GM18951 (cell line): ENCODE data around the gene DYRK1A.
A peak's percentile ranks its signal among the peaks of the same experiment; 100 is the strongest.

ENCODE experiments used
- POLR2A ChIP-seq: IDR thresholded peaks from 4 replicates; pipeline ENCODE4 v1.6.1; 2011; ENCODE audit warnings: mild to moderate bottlenecking; ENCODE audit not compliant: insufficient read length, insufficient read depth; ENCODE audit errors: extremely low read depth
- in situ Hi-C: fragments of 300-500 bp; cut with MboI; formaldehyde crosslinking; loops from one replicate; pipeline ENCODE4 v1.12.0; 2022; ENCODE audit warnings: low sequenced_read_pairs, mixed read lengths, inconsistent platforms; ENCODE audit not compliant: unreplicated experiment

DYRK1A gene

DNA sequence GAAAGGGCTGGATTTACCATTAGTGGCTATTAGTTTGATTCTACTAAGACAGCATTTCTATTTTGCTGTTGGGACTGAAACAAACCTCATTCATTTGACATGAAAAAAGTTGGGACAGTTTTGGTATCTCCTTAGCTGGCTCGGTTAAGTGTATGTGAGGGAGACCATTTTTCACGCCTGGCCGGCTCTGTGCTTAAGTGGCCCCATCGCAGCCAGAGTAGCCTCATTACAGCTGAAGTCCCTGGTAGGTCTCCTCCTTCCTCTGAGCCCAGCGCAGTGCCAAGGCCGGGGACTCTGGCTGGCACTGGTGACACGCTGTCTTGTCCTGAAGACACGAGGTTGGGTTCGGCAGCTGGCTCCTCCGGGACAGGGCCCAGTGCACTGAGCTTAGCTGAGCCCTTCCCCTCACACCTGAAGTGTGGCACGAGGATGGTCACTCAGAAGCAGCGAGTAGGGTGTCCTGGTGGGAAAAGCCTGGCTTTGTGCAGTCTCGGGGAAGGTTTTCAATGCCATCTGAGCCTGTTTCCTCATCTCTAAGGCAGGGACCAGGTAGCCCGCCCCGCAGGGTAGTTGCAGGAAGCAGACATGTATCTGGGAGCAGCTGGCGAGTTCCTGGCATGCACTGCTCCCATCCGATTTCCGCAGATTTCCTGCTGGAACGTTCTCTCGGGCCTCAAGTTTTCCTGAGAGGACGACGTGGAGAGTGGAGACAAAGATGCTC lies 196.5 kb downstream of the DYRK1A start:
- no peak for TF ChIP-seq POLR2A
- in situ Hi-C loops: no loop called here

DNA sequence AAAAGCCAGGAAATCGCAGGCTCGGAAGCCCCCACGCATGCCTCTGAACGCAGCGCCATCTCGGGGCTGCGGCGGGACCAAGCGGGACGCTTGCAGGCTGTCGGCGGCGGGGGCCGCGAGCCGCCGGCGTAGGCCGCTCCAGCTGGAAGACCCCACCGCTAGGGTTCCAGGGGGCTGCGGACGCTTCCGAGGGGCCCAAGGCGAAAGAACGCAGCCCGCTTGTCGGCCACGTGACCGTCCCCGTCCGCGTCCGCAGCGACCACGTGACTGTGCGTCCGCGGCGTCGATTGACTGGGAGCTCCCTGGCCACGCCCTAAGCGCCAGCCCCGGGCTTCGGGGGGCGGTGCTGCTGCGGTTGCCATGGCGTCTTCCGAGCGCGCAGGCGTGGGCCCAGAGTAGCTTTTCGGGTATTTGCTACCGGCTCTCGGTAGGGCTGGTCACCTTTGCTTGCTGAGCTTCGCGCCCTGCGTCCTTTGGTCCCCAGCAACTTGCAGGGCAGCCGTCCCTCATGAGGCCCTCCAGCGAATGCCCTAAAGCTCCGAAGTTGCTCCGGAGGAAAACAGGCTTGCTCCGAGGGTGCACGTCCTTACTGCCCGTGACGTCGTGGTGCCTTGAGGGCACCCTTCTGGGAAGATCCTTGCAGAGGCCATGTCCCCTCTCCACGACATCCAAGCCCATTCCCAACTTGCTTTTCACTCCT lies 197.2 kb downstream of the DYRK1A start:
- peak; percentile 86 for TF ChIP-seq POLR2A
- in situ Hi-C loops: no loop called here

GRCh38 chr21:37564341-37564923 lies 197.9 kb downstream of the DYRK1A start:
- in situ Hi-C loops: no loop called here
- TF ChIP-seq POLR2A: no peak

- in situ Hi-C loops: no loop called here
- no peak for TF ChIP-seq POLR2A
These were observed 198.5 kb downstream of the DYRK1A start for GRCh38 chr21:37564924-37565529.

- no peak for TF ChIP-seq POLR2A
- in situ Hi-C loops: no loop called here
These were observed 199.1 kb downstream of the DYRK1A start for GRCh38 chr21:37565530-37566223.

DNA sequence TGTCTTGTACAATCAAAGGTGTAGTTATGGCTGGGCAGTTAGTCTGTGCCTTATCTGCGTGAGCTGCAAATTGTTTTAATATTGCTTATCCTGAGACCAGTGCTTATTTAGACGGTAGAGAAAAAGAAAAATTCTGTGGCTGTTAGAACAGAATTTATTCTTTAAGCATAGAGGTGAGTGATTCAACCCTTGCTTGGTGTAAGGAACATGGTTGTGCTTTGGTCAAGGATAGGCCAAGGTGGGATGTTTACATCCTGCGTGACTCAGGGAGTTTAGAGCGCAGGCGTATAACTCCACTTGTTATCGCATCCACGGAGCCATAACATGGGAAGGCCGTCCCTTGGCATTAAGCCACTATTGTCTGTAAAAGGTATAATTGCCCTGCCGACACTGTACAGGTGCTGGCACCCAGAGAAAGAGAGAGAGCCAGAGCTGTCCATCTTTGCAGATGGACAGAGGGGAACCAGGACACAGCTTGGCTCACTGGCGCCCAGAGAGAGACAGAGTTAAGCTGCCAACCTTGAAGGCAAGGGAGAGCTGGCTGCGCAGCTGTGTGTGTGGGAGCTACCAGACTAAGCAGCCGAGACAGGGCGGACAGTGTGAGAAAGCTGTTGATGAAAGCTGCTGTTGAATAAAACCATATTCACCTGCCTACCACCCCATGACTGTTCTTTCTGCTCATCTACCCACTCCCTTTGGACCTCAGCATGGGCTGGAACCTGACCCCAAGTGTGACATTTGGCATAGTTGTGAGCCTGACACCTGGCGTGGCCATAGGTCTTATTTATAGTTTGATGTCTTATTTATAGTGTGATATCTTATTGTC lies 200.4 kb downstream of the DYRK1A start:
- no peak for TF ChIP-seq POLR2A
- in situ Hi-C loops: no loop called here

- in situ Hi-C loops: no loop called here
- no peak for TF ChIP-seq POLR2A
These were observed 201.8 kb downstream of the DYRK1A start for GRCh38 chr21:37568415-37568814.

- in situ Hi-C loops: no loop called here
- no peak for TF ChIP-seq POLR2A
These were observed 202.3 kb downstream of the DYRK1A start for GRCh38 chr21:37568916-37569315.

GRCh38 chr21:37571442-37571841 lies 204.9 kb downstream of the DYRK1A start:
- TF ChIP-seq POLR2A: no peak
- in situ Hi-C loops: no loop called here

DNA sequence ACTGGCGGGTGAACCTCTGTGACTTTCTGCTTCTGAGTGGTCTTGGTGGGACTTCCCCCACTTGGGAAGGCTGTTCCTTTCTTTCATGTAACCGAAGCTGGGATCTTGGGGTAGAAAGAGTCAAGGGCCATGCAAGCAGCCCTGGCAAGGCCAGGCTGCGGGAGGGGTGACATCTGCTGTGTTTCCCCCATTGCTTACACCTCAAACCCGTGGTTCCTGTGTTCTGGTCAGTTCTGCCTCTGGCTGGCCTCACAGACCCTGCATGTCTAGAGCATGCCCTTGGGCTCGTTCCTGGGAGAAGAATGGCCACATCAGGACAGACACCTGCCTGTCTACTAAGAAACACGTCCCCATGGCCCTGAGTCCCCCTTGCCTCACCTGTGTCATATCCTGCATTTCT lies 207.7 kb downstream of the DYRK1A start:
- in situ Hi-C loops: no loop called here
- no peak for TF ChIP-seq POLR2A

GRCh38 chr21:37574751-37575150 lies 208.2 kb downstream of the DYRK1A start:
- TF ChIP-seq POLR2A: no peak

GRCh38 chr21:37575580-37575979 lies 209.0 kb downstream of the DYRK1A start:
- TF ChIP-seq POLR2A: no peak
- in situ Hi-C loops: no loop called here

More at GRCh38 chr21:37574751-37575150, 208.2 kb downstream of the DYRK1A start:
- in situ Hi-C loops: no loop called here
